GM12878 (cell line): ENCODE measurements around the gene GDF11.

Source experiments
- CTCF ChIP-seq, 3 experiments: IDR thresholded peaks in 2 of 3; conservative IDR thresholded peaks in 1 of 3; 2 replicates each; pipeline ENCODE4 v1.5.1; 2011; ENCODE audit warnings: low read depth in 3 of 3, low read length in 3 of 3, mild to moderate bottlenecking in 3 of 3, control low read depth in 2 of 3, moderate library complexity in 2 of 3, inconsistent platforms in 1 of 3, mixed read lengths in 1 of 3; ENCODE audit not compliant: control insufficient read depth in 2 of 3, insufficient read depth in 1 of 3; ENCODE audit errors: extremely low read depth in 1 of 3
- MAX ChIP-seq: IDR thresholded peaks from 2 replicates; pipeline ENCODE4 v1.6.1; 2012; ENCODE audit warnings: low read depth, low read length, improper control_type of control experiment
- MEF2A ChIP-seq: IDR thresholded peaks from 2 replicates; pipeline ENCODE4 v1.6.1; 2011; ENCODE audit warnings: low read depth, mild to moderate bottlenecking, low read length, moderate library complexity; ENCODE audit not compliant: insufficient read depth
- MTA3 ChIP-seq: IDR thresholded peaks from 2 replicates; pipeline ENCODE4 v1.6.1; 2012; ENCODE audit warnings: low read length, inconsistent platforms, borderline replicate concordance
- RAD51 ChIP-seq: fragments of 450-650 bp; IDR thresholded peaks from 2 replicates; pipeline ENCODE4 v1.6.1; 2016; ENCODE audit warnings: moderate library complexity, mild to moderate bottlenecking, inconsistent platforms
- SIN3A ChIP-seq: IDR thresholded peaks from 2 replicates; pipeline ENCODE4 v1.6.1; 2012; ENCODE audit warnings: low read depth, low read length, improper control_type of control experiment
- SRF ChIP-seq, 2 experiments: IDR thresholded peaks; 2 replicates each; pipeline ENCODE4 v1.6.1; 2011; ENCODE audit warnings: low read depth in 2 of 2, low read length in 2 of 2, mild to moderate bottlenecking in 1 of 2, moderate library complexity in 1 of 2

GRCh38 chr12:55737581-55738122 lies 5.3 kb upstream of the GDF11 start:
- TF ChIP-seq MAX (no peak), SRF (IDR thresholded peaks at IDR 0.05; ENCODE audit: low read depth in 2 of 2, low read length in 2 of 2) (no peak), CTCF (IDR thresholded peaks at IDR 0.05 in 2 of 3, conservative IDR thresholded peaks at IDR 0.05 in 1 of 3; ENCODE audit: control insufficient read depth in 2 of 3, extremely low read depth in 1 of 3, insufficient read depth in 1 of 3, low read depth in 3 of 3, low read length in 3 of 3) (no peak), RAD51 (no peak), MTA3 (no peak), MEF2A (no peak), SIN3A (no peak)
